ENCODE measurements around the gene FOXK1. TPM values are rescaled to one million over a fixed set of nuclear protein-coding genes. Genes with fewer than 3 reads are reported as not detected.

The FOXK1 gene
- total RNA-seq, 4 donors from 2014 or later = 28.0 to 59.9 (median 34.2) TPM

GRCh38 chr7:4727914-4728705 lies 46.0 kb downstream of the FOXK1 start:
- in situ Hi-C loops (cut with MboI; ENCODE audit: low pct_ligation_motif_present in 1 of 4, low pct_unique_long_range_greater_than_20kb in 1 of 4, low sequenced_read_pairs in 3 of 4) (no loop called here), intact Hi-C loops (cut with DNase I; ENCODE audit: low total_unique reads) (no loop called here)
- no peaks in the 10 kb centered on the region for H3K36me3 ChIP-seq
- H3K27me3 ChIP-seq = no peaks in the 10 kb centered on the region
- peaks cover 8 to 32% (median 10%) of the 10 kb centered on the region in 4 donors for H3K4me1 ChIP-seq
- WGBS, 2 donors (ENCODE audit: low coverage in 1 of 2) = 95% methylated on average over 4 to 20 of the region's 20 CpGs
- DNase-seq = no peak
- H3K4me3 ChIP-seq = no peak overlapping the region
- H3K27ac ChIP-seq = peak overlapping the region in 3 of 4 donors; percentile 14 to 89 (median 87)
- no peaks in the 10 kb centered on the region for H3K9me3 ChIP-seq
- no peak for TF ChIP-seq EP300 (IDR thresholded peaks at IDR 0.05; ENCODE audit: low read depth)
- no peak for TF ChIP-seq CTCF (IDR thresholded peaks at IDR 0.05)
- TF ChIP-seq POLR2A (IDR thresholded peaks at IDR 0.05) = no peak

DNA sequence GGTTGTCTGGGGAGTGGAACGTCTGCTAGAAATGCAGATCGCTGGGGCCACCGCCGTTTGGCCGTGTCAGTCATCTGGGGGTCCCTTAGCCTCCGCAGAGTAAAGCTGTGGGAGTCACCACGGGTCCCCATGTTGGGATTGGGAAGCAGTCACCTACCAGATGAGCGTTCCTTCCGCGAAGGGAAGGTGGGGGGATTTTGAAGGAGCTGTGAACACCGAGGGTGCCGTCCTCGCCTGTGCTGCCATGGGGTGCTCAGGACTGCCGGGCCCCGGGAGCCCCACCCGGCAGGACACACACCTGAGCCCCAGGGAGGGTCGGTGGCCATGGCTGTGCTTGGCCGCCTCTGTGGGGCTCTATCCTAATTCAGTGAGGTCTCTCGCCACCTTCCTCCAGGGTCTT lies 47.2 kb downstream of the FOXK1 start:
- Histone ChIP-seq H3K9me3 (no peaks in the 10 kb centered on the region), H3K4me3 (no peak overlapping the region), H3K4me1 (peaks cover 6 to 26% (median 9%) of the 10 kb centered on the region in 4 donors), H3K27me3 (no peaks in the 10 kb centered on the region), H3K27ac (no peak overlapping the region), H3K36me3 (no peaks in the 10 kb centered on the region)
- intact Hi-C loops (cut with DNase I; ENCODE audit: low total_unique reads) (no loop called here), in situ Hi-C loops (cut with MboI; ENCODE audit: low pct_ligation_motif_present in 1 of 4, low pct_unique_long_range_greater_than_20kb in 1 of 4, low sequenced_read_pairs in 3 of 4) (no loop called here)
- 84% methylated on average over 15 of the region's 19 CpGs; no CpG with 5 or more reads in 1 of the 2 donors for WGBS, 2 donors (ENCODE audit: low coverage in 1 of 2)
- TF ChIP-seq EP300 (IDR thresholded peaks at IDR 0.05; ENCODE audit: low read depth) (no peak), CTCF (IDR thresholded peaks at IDR 0.05) (no peak), POLR2AphosphoS5 (IDR thresholded peaks at IDR 0.05) (no peak), POLR2A (IDR thresholded peaks at IDR 0.05) (no peak)
- DNase-seq = no peak

- intact Hi-C loops (cut with DNase I; ENCODE audit: low total_unique reads) = no loop called here
- no peaks in the 10 kb centered on the region for H3K36me3 ChIP-seq
Measured at GRCh38 chr7:4730276-4730675, 48.2 kb downstream of the FOXK1 start.

DNA sequence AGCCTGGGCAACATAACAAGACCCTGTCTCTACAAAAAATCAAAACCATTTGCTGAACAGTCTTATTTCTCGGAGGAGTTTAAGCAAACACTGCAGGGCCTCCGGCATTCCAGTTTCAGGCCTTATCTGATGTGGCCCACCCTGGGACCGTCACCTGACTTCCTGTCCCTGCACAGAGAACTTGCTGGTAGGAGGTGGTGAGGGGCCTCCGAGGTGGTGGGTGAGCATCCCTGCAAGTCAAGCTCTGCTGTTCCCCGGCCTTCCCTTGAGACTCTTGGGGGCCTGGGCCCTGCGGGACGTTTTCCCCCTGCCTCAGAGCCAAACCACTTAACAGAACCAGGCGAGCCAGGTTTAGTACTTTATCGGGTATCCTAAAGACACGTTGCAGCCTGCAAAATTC lies 48.9 kb downstream of the FOXK1 start:
- intact Hi-C loops (cut with DNase I; ENCODE audit: low total_unique reads) = no loop called here
- TF ChIP-seq EP300 (IDR thresholded peaks at IDR 0.05; ENCODE audit: low read depth) (no peak), CTCF (IDR thresholded peaks at IDR 0.05) (no peak), POLR2A (IDR thresholded peaks at IDR 0.05) (no peak), POLR2AphosphoS5 (IDR thresholded peaks at IDR 0.05) (no peak)
- Histone ChIP-seq H3K27ac (no peak overlapping the region), H3K4me3 (no peak overlapping the region), H3K27me3 (no peaks in the 10 kb centered on the region), H3K36me3 (no peaks in the 10 kb centered on the region), H3K4me1 (peaks cover 0 to 15% (median 3%) of the 10 kb centered on the region in 4 donors), H3K9me3 (no peaks in the 10 kb centered on the region)
- DNase-seq = no peak
- 60 to 95% methylated on average over 2 to 6 of the region's 10 CpGs for WGBS, 2 donors (ENCODE audit: low coverage in 1 of 2)
- in situ Hi-C loops (cut with MboI; ENCODE audit: low pct_ligation_motif_present in 1 of 4, low pct_unique_long_range_greater_than_20kb in 1 of 4, low sequenced_read_pairs in 3 of 4) = no loop called here

More at GRCh38 chr7:4730276-4730675, 48.2 kb downstream of the FOXK1 start:
- Histone ChIP-seq H3K27me3 (no peaks in the 10 kb centered on the region), H3K27ac (no peak overlapping the region), H3K4me1 (peaks cover 0 to 20% (median 3%) of the 10 kb centered on the region in 4 donors), H3K4me3 (no peak overlapping the region), H3K9me3 (no peaks in the 10 kb centered on the region)
- TF ChIP-seq CTCF (IDR thresholded peaks at IDR 0.05) = no peak
- TF ChIP-seq EP300 (IDR thresholded peaks at IDR 0.05; ENCODE audit: low read depth) = no peak
- TF ChIP-seq POLR2AphosphoS5 (IDR thresholded peaks at IDR 0.05) = no peak
- no peak for TF ChIP-seq POLR2A (IDR thresholded peaks at IDR 0.05)
- in situ Hi-C loops (cut with MboI; ENCODE audit: low pct_ligation_motif_present in 1 of 4, low pct_unique_long_range_greater_than_20kb in 1 of 4, low sequenced_read_pairs in 3 of 4) = no loop called here
- no peak for DNase-seq
- 90 to 95% methylated on average over 4 to 19 of the region's 19 CpGs for WGBS, 2 donors (ENCODE audit: low coverage in 1 of 2)

Measured in transverse colon (tissue), 4 donors.